Medulla oblongata (tissue), 1 donor: ENCODE measurements around the gene CSH1.
"Not testable (repeated sequence)": the region's sequence is repeated elsewhere in the genome, so short reads cannot be mapped to it uniquely, and the experiment has no call there.

Experiments
- DNase-seq: peaks from one replicate; pipeline ENCODE4 v3.0.0-alpha.2; 2015; ENCODE audit errors: extremely low spot score

CSH1 gene

GRCh38 chr17:63904796-63905195 lies 8.4 kb upstream of the CSH1 start:
- DNase-seq, result not testable (repeated sequence)

GRCh38 chr17:63903787-63904201 lies 7.4 kb upstream of the CSH1 start:
- DNase-seq, result not testable (repeated sequence)

GRCh38 chr17:63901971-63902370 lies 5.6 kb upstream of the CSH1 start:
- not testable (repeated sequence) for DNase-seq

- DNase-seq, result not testable (repeated sequence)
Observed at GRCh38 chr17:63898899-63899798, 2.8 kb upstream of the CSH1 start.

- DNase-seq, result not testable (repeated sequence)
Observed at GRCh38 chr17:63894821-63895220, 1.6 kb downstream of the CSH1 start.

GRCh38 chr17:63894021-63894420 lies 2.4 kb downstream of the CSH1 start:
- DNase-seq, result not testable (repeated sequence)

GRCh38 chr17:63892316-63893037 lies 3.9 kb downstream of the CSH1 start:
- DNase-seq, result not testable (repeated sequence)

- DNase-seq, result peak; percentile 42
Observed at GRCh38 chr17:63889026-63889848, 7.1 kb downstream of the CSH1 start.

- DNase-seq, result not testable (repeated sequence)
Observed at GRCh38 chr17:63885119-63885518, 11.3 kb downstream of the CSH1 start.

- not testable (repeated sequence) for DNase-seq
Observed at GRCh38 chr17:63882626-63883126, 13.7 kb downstream of the CSH1 start.

GRCh38 chr17:63881935-63882601 lies 14.3 kb downstream of the CSH1 start, which contains the start of gene GH2:
Gene GH2, minus strand, starts transcription at chr17:63881944. Its CDS starts 143 bp downstream, at chr17:63881801.
- DNase-seq, result no peak

GRCh38 chr17:63881337-63881736 lies 15.0 kb downstream of the CSH1 start:
- not testable (repeated sequence) for DNase-seq

- DNase-seq, result no peak
Observed at GRCh38 chr17:63880706-63881105, 15.7 kb downstream of the CSH1 start.

GRCh38 chr17:63878413-63878812 lies 18.0 kb downstream of the CSH1 start:
- DNase-seq, result not testable (repeated sequence)

- not testable (repeated sequence) for DNase-seq
Observed at GRCh38 chr17:63874693-63875092, 21.7 kb downstream of the CSH1 start.

GRCh38 chr17:63874061-63874626 lies 22.2 kb downstream of the CSH1 start:
- not testable (repeated sequence) for DNase-seq

- DNase-seq, result not testable (repeated sequence)
Observed at GRCh38 chr17:63873577-63873976, 22.8 kb downstream of the CSH1 start, which contains the start of gene CSH2. Gene CSH2, minus strand, starts transcription at chr17:63873677. Its CDS starts 63 bp downstream, at chr17:63873614.

- DNase-seq, result not testable (repeated sequence)
Observed at GRCh38 chr17:63871646-63872365, 24.6 kb downstream of the CSH1 start.

- DNase-seq, result not testable (repeated sequence)
Observed at GRCh38 chr17:63870292-63870665, 26.1 kb downstream of the CSH1 start.
